Ureter (tissue), 1 donor: ENCODE results near the gene FCHO2. TPM values are rescaled to one million over a fixed set of nuclear protein-coding genes. Genes with fewer than 3 reads are reported as not detected.
"Not testable (repeated sequence)": the region's sequence is repeated elsewhere in the genome, so short reads cannot be mapped to it uniquely, and the experiment has no call there.

Experiments
- DNase-seq: peaks from one replicate; pipeline ENCODE4 v3.0.0-alpha.2; 2020; ENCODE audit warnings: low spot score
- total RNA-seq: library from RNA; stranded (reverse); gene quantifications from one replicate; pipeline ENCODE4 v1.2.4, GENCODE V29; 2023
- donor health status: DM: yes; HTN: yes; CAD: no.

The FCHO2 gene
- total RNA-seq, 1 donor from 2014 or later = 51.5 TPM

GRCh38 chr5:72955143-72955767 is 586 bp upstream of the FCHO2 start:
- DNase-seq = peak; percentile 77

- DNase-seq = peak; percentile 69
Observed at GRCh38 chr5:72956324-72957140, 691 bp downstream of the FCHO2 start.

DNA sequence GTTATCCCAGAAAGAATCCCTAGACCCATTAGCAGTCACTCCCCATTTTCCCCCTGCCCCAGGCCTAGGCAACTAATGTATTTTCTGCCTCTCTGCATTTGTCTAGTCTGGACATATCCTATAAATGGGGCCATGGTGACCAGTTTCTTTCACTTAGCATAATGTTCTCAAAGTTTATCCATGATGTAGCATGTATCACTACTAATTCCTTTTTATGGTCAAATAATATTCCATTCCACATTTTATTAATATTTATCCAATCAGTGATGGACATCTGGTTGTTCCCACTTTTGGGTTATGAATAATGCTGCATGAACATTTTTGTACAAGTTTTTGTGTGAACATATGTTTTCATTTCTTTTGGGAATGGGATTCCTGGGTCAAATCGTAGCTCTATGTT is 1.5 kb downstream of the FCHO2 start:
- no peak for DNase-seq

DNA sequence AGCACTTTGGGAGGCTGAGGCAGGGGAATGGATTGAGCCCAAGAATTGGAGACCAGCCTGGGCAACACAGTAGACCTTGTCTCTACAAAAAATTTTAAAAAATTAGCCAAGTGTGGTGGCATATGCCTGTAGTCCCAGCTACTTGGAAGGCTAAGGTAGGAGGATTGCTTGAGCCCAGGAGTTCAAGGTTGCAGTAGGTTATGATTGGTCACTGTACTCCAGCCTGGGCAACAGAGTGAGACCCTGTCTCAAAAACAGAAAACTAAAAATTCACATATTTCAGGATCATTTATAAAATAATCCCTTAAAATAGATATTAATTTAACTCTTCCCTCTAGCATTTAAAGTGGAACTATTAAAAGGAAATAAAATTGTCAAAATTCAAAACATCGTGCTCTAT is 3.4 kb downstream of the FCHO2 start:
- DNase-seq = no peak

GRCh38 chr5:72974481-72974880 is 18.6 kb downstream of the FCHO2 start:
- DNase-seq = not testable (repeated sequence)

GRCh38 chr5:72976810-72977209 is 21.0 kb downstream of the FCHO2 start:
- not testable (repeated sequence) for DNase-seq

- DNase-seq = no peak
Observed at GRCh38 chr5:72985719-72986118, 29.9 kb downstream of the FCHO2 start.

DNA sequence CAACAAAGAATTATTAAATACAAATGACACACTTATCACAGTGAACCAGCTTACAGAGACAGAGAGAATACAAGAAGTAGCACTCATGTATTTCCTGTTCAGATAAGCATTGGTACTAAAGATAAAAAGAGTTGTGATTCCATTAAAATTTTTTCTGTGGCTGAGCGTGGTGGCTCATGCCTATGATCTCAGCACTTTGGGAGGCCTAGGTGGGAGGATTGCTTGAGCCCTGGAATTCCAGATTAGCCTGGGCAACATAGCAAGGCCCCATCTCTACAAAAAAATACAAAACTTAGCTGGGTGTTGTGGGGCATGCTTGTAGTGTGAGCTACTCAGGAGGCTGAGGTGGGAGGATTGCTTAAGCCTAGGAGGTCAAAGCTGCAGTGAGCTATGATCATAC is 32.9 kb downstream of the FCHO2 start:
- DNase-seq = no peak

DNA sequence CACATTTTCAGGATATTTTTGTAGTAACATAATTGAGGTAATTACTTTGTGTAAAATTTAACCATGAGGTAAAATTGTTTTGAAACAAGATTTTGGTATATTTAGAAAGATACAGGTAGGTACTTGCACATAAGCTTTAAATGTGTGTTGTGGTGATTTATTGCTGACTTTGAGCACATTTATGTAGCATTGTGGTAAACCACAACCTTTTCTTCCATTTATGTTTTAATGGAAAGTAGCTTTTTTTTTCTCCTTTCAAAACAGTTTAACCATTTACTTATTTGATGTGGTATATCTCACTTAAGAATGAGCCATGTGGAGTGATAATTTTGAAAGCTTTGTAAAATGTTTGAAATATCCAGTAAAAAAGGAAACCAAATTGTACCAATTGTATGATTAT is 35.6 kb downstream of the FCHO2 start:
- no peak for DNase-seq

GRCh38 chr5:72994578-72994977 is 38.7 kb downstream of the FCHO2 start:
- no peak for DNase-seq

GRCh38 chr5:72996632-72997031 is 40.8 kb downstream of the FCHO2 start:
- DNase-seq = no peak

DNA sequence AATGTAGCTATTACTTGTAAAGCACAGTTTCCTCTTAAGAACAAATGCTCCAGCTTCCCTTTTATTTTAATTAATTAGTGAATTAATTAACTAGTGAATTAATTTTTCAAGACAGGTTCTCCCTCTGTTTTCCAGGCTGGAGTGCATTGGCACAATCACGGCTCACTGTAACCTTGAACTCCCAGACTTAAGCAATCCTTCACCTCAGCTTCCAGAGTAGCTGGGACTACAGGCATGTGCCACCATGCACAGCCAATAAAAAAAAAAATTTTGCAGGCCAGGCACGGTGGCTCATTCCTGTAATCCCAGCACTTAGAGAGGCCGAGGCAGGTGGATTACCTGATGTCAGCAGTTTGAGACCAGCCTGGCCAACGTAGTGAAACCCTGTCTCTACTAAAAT is 44.1 kb downstream of the FCHO2 start:
- DNase-seq = no peak

DNA sequence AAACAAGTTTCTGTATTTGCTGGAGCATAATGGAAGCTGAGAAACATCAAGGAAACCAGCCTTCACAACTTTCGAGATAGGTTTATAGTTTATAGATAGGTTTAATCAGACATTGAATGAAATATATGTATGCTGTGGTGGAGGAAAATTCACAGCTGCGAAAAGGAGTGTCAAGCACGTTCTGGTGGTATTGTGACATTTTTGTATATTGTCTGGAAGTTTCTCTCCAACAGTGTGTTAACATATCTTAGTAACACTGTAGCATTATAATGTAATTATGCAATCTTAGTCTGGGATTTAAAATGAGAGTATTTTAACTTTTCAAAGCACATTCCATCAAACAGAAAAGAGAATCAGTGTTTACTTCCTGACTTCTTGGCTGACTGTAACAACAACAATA is 50.0 kb downstream of the FCHO2 start:
- DNase-seq = no peak

DNA sequence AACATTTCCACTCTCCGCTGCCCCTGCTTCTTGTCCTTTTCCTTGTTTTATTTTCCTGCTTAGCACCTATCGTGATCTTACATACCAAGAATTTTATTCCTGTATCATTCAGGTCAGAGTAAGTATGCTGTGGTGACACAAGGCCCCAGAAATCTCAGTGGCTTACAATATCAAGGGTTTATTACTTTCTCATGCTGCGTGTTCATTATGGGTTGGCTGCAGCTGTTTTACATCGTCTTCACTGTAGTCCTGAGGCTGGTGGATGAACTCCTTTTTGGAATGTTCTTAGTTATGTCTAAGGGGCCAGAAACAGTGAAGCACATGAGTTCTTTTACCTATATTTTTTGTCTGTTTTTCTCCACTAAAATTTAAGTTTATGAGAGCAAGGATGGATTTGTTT is 51.2 kb downstream of the FCHO2 start:
- DNase-seq = no peak

DNA sequence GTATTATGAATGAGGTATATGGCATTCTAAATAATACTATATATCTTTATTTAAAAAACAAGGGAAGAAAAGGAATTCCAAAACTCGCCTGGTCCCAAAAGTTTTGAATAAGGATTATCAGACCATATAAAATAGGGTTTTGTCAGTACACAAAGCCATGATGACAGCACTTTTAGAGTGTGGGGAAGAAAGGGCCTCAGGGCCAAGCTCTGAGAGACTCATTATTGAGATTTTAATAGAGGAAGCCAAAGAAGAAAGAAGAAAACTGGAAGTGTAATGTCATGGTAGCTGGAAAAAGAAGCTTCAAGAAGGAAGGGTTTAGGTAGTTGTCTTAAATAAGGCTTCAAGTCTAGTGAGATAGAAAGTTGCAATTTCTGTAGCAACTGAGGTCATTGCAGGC is 53.0 kb downstream of the FCHO2 start:
- DNase-seq = no peak

DNA sequence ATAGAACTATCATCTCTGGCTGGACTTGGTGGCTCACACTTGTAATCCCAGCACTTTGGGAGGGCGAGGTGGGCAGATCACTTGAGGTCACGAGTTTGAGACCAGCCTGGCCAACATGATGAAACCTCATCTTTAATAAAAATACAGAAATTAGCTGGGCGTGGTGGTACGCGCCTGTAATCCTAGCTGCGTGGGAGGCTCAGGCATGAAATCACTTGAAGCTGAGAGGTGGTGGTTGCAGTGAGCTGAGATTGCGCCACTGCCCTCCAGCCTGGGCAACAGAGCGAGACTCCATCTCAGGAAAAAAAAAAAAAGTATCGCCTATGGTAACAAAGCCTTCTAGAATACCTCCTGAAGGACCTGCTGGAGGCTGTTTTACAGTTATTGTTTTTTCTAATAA is 55.8 kb downstream of the FCHO2 start:
- not testable (repeated sequence) for DNase-seq

- DNase-seq = no peak
Observed at GRCh38 chr5:73018892-73019291, 63.1 kb downstream of the FCHO2 start.

DNA sequence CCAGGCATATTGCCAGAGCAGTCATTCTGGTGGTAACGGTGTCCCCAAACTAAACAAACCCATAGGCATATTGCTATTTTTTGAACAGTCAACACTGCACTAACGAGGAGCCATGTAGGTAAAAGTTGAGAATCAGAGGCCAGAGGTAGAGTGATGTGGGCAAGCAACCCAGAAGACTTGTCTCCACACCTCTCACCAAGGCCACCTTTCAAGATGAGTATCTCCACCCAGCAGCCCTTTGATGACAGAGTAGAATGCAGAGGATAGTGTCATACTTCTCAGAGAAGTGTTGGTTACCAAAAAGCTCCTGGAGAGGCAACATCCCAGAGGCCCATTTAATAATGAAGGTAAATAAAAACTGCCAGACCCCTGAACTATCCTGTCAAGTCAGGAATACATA is 63.9 kb downstream of the FCHO2 start:
- no peak for DNase-seq

GRCh38 chr5:73022471-73023169 is 66.8 kb downstream of the FCHO2 start:
- no peak for DNase-seq

DNA sequence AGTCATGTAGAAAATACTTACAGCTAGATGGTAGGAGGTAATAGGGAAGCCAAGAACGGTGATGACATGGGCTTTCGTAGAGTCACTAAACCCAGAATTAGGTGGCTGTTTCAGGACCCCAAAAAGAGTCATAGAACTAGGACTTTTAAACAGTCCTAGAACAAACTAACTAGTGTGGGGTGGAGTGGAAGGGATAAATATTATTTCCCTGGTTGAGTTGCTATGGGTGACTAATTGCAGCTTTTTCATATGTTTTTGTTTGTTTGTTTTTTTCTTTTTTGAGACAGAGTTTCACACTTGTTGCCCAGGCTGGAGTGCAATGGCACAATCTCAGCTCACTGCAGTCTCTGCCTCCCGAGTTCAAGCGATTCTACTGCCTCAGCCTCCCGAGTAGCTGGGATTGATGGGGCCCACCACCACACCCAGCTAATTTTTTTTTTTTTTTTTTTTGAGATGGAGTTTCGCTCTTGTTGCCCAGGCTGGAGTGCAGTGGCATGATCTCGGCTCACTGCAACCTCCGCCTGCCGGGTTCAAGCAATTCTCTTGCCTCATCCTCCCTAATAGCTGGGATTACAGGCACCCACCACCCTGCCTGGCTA is 69.2 kb downstream of the FCHO2 start:
- DNase-seq = not testable (repeated sequence)

GRCh38 chr5:73027361-73027760 is 71.5 kb downstream of the FCHO2 start:
- DNase-seq = no peak

DNA sequence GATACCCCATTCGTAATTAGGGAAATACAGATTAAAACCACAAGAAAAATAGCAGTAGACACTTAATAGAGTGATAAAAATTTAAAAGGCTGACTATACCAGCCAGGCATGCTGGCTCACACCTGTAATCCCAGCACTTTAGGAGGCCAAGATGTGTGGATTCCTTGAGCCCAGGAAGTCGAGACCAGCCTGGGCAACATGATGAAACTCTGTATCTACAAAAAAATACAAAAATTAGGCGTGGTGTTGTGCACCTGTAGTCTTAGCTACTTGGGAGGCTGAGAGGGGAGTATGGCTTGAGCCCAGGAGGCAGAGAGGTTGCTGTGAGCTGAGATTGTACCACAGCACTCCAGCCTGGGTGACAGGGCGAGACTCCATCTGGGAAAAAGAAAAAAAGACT is 72.0 kb downstream of the FCHO2 start:
- DNase-seq = no peak
